GM13976 (cell line): ENCODE measurements around the gene SOS1.

ENCODE experiments used
- DNase-seq: peaks from one replicate; pipeline ENCODE4 v3.0.0; 2012; ENCODE audit warnings: low spot score
- CTCF ChIP-seq: IDR thresholded peaks from 2 replicates; pipeline ENCODE4 v1.5.1; 2012; ENCODE audit warnings: borderline replicate concordance, mild to moderate bottlenecking; ENCODE audit not compliant: insufficient read depth; ENCODE audit errors: extremely low read depth, missing control alignments, control extremely low read depth
- in situ Hi-C: fragments of 300-500 bp; cut with MboI; formaldehyde crosslinking; loops from one replicate; pipeline ENCODE4 v1.12.0; 2022; ENCODE audit warnings: low sequenced_read_pairs, mixed read lengths, inconsistent platforms; ENCODE audit not compliant: unreplicated experiment

The SOS1 gene

GRCh38 chr2:39107156-39107555 is 13.7 kb downstream of the SOS1 start:
- in situ Hi-C loops: no loop called here
- no peak for DNase-seq
- TF ChIP-seq CTCF: no peak

- DNase-seq: no peak
- in situ Hi-C loops: no loop called here
- TF ChIP-seq CTCF: no peak
These were observed 20.8 kb downstream of the SOS1 start for GRCh38 chr2:39099870-39100728.

GRCh38 chr2:39099310-39099869 is 21.5 kb downstream of the SOS1 start:
- no peak for TF ChIP-seq CTCF
- in situ Hi-C loops: no loop called here
- DNase-seq: no peak

GRCh38 chr2:39095624-39096023 is 25.2 kb downstream of the SOS1 start:
- TF ChIP-seq CTCF: no peak
- DNase-seq: no peak
- in situ Hi-C loops: no loop called here

- peak; percentile 60 for DNase-seq
- in situ Hi-C loops: no loop called here
- no peak for TF ChIP-seq CTCF
These were observed 26.0 kb downstream of the SOS1 start for GRCh38 chr2:39094717-39095363.

- in situ Hi-C loops: no loop called here
- TF ChIP-seq CTCF: no peak
- no peak for DNase-seq
These were observed 27.5 kb downstream of the SOS1 start for GRCh38 chr2:39093218-39093898.
